Esophagus squamous epithelium (tissue), 5 donors: ENCODE results near the gene PYGB. TPM values are rescaled to one million over a fixed set of nuclear protein-coding genes. Genes with fewer than 3 reads are reported as not detected.

Source experiments
- DNase-seq: peaks from one replicate; lab custom pipeline; 2025; lab: John Stamatoyannopoulos, UW
- H3K27ac ChIP-seq, 4 donors: fragments of 200-600 bp; sonication (generic); one replicate each; pipeline ENCODE4 v1.5.1; 2016 to 2019; ENCODE audit warnings: mild to moderate bottlenecking in 1 of 4
- H3K27me3 ChIP-seq, 4 donors: fragments of 200-600 bp; sonication (generic); 1 replicate in 3 of 4; 2 replicates in 1 of 4; pipeline versions ENCODE4 v1.5.1 to v1.6.0; 2017 to 2021; ENCODE audit warnings: antibody characterized with exemption in 1 of 4
- H3K36me3 ChIP-seq, 3 donors: fragments of 200-600 bp; sonication (generic); one replicate each; pipeline ENCODE4 v1.5.1; 2016 to 2019
- H3K4me1 ChIP-seq, 3 donors: fragments of 200-600 bp; sonication (generic); one replicate each; pipeline ENCODE4 v1.5.1; 2017 to 2019
- H3K4me3 ChIP-seq, 4 donors: fragments of 200-600 bp; sonication (generic); 1 replicate in 3 of 4; 2 replicates in 1 of 4; pipeline ENCODE4 v1.5.1; 2016 to 2019; ENCODE audit warnings: mild to moderate bottlenecking in 2 of 4, moderate library complexity in 1 of 4
- H3K9me3 ChIP-seq, 3 donors: fragments of 200-600 bp; sonication (generic); one replicate each; pipeline ENCODE4 v1.5.1; 2016 to 2019
- CTCF ChIP-seq, 6 experiments: fragments of 450-650 bp in 4 of 6; fragments of 200-600 bp in 2 of 6; sonication (generic) in 2 of 6; IDR thresholded peaks; one replicate each; pipeline ENCODE4 v1.5.1; 2016 to 2019; ENCODE audit warnings: antibody characterized with exemption in 6 of 6, mild to moderate bottlenecking in 4 of 6, moderate library complexity in 4 of 6
- POLR2A ChIP-seq, 4 donors: fragments of 450-650 bp; IDR thresholded peaks; one replicate each; pipeline ENCODE4 v1.6.1; 2017; ENCODE audit warnings: antibody characterized with exemption in 4 of 4, mild to moderate bottlenecking in 4 of 4, moderate library complexity in 3 of 4
- WGBS, 2 donors: methylation state at CpG; one replicate each; pipeline ENCODE4 v1.1.5; 2018; 5-methylcytosine and 5-hydroxymethylcytosine counted together
- intact Hi-C: fragments of 100-400 bp; cut with DNase I; formaldehyde crosslinking; loops from one replicate; pipeline ENCODE4 v1.15.0; 2022
- total RNA-seq, 4 donors: library from RNA; depleted of rRNA; stranded (reverse); fragments of >200 nt; gene quantifications; one replicate each; pipeline ENCODE4 v1.1.0, GENCODE V29; 2016
- donor health status: DM: yes; HTN: yes; CAD: no.

The PYGB gene
- total RNA-seq, 4 donors from 2014 or later: 70.8 to 127 (median 95.6) TPM

- Histone ChIP-seq H3K4me3 (no peak overlapping the region), H3K4me1 (peaks cover 5 to 36% (median 7%) of the 10 kb centered on the region in 3 donors), H3K9me3 (no peaks in the 10 kb centered on the region), H3K27ac (peak overlapping the region in 1 of 4 donors; percentile 25), H3K27me3 (no peaks in the 10 kb centered on the region), H3K36me3 (peaks cover 53 to 100% (median 58%) of the 10 kb centered on the region in 3 donors)
- 60 to 73% methylated on average over 1 to 16 of the region's 21 CpGs for WGBS, 2 donors
- TF ChIP-seq CTCF (IDR thresholded peaks at IDR 0.05) (no peak), POLR2A (IDR thresholded peaks at IDR 0.05) (no peak)
- intact Hi-C loops: loop anchor here (10.0 kb wide), 1 partner anchor 67 kb away; no protein-coding TSS in a partner anchor
- no peak for DNase-seq
Observed at GRCh38 chr20:25281541-25281991, 33.7 kb downstream of the PYGB start.

GRCh38 chr20:25282034-25282781 lies 34.3 kb downstream of the PYGB start:
- H3K9me3 ChIP-seq: no peaks in the 10 kb centered on the region
- no peak overlapping the region for H3K4me3 ChIP-seq
- WGBS, 2 donors: 88 to 89% methylated on average over 6 to 9 of the region's 22 CpGs
- no peak for DNase-seq
- peaks cover 5 to 36% (median 7%) of the 10 kb centered on the region in 3 donors for H3K4me1 ChIP-seq
- H3K36me3 ChIP-seq: peaks cover 57 to 100% (median 58%) of the 10 kb centered on the region in 3 donors
- intact Hi-C loops: loop anchor here (10.0 kb wide), 1 partner anchor 67 kb away; no protein-coding TSS in a partner anchor
- H3K27me3 ChIP-seq: no peaks in the 10 kb centered on the region
- H3K27ac ChIP-seq: peak overlapping the region in 1 of 4 donors; percentile 17
- TF ChIP-seq POLR2A (IDR thresholded peaks at IDR 0.05): no peak
- TF ChIP-seq CTCF (IDR thresholded peaks at IDR 0.05): no peak

GRCh38 chr20:25282796-25283195 lies 34.9 kb downstream of the PYGB start:
- WGBS, 2 donors: 80 to 85% methylated on average over 8 to 11 of the region's 11 CpGs
- H3K27ac ChIP-seq: peak overlapping the region in 2 of 4 donors; percentile 6 to 17
- no peak for TF ChIP-seq CTCF (IDR thresholded peaks at IDR 0.05)
- no peak for TF ChIP-seq POLR2A (IDR thresholded peaks at IDR 0.05)
- H3K36me3 ChIP-seq: peaks cover 51 to 100% (median 61%) of the 10 kb centered on the region in 3 donors
- no peaks in the 10 kb centered on the region for H3K27me3 ChIP-seq
- intact Hi-C loops: loop anchor here (10.0 kb wide), 1 partner anchor 68 kb away; no protein-coding TSS in a partner anchor
- no peak overlapping the region for H3K4me3 ChIP-seq
- no peak for DNase-seq
- peaks cover 5 to 36% (median 7%) of the 10 kb centered on the region in 3 donors for H3K4me1 ChIP-seq
- no peaks in the 10 kb centered on the region for H3K9me3 ChIP-seq

- Histone ChIP-seq H3K27me3 (no peaks in the 10 kb centered on the region), H3K4me1 (peaks cover 5 to 36% (median 7%) of the 10 kb centered on the region in 3 donors), H3K9me3 (no peaks in the 10 kb centered on the region), H3K4me3 (no peak overlapping the region), H3K36me3 (peaks cover 50 to 100% (median 61%) of the 10 kb centered on the region in 3 donors), H3K27ac (peak overlapping the region in 1 of 4 donors; percentile 6)
- 90 to 94% methylated on average over 9 to 11 of the region's 24 CpGs for WGBS, 2 donors
- TF ChIP-seq POLR2A (IDR thresholded peaks at IDR 0.05) (no peak), CTCF (IDR thresholded peaks at IDR 0.05) (no peak)
- intact Hi-C loops: loop anchor here (10.0 kb wide), 1 partner anchor 69 kb away; no protein-coding TSS in a partner anchor
- no peak for DNase-seq
Observed at GRCh38 chr20:25283221-25283951, 35.5 kb downstream of the PYGB start.
